Endodermal cell (in vitro differentiated cells): ENCODE data around the gene PWWP2B. TPM values are rescaled to one million over a fixed set of nuclear protein-coding genes. Genes with fewer than 3 reads are reported as not detected.

Experiments
- DNase-seq: peaks from one replicate; pipeline ENCODE4 v3.0.0-alpha.2; 2017
- H3K27ac ChIP-seq: 2 replicates; pipeline ENCODE4 v1.5.1; 2013; ENCODE audit warnings: mild to moderate bottlenecking, low read depth, low read length, moderate library complexity
- H3K27me3 ChIP-seq: 2 replicates; pipeline ENCODE4 v1.6.1; 2013; ENCODE audit warnings: mild to moderate bottlenecking, low read length, moderate library complexity; ENCODE audit not compliant: insufficient read depth, control insufficient read depth, poor library complexity, severe bottlenecking
- H3K36me3 ChIP-seq: 2 replicates; pipeline ENCODE4 v1.7.0; 2013; ENCODE audit warnings: mild to moderate bottlenecking, low read length, moderate library complexity; ENCODE audit not compliant: control insufficient read depth, insufficient read depth
- H3K4me1 ChIP-seq: one replicate; pipeline ENCODE4 v1.7.0; 2013; ENCODE audit warnings: low read length; ENCODE audit not compliant: control insufficient read depth, insufficient read depth
- H3K4me3 ChIP-seq: 2 replicates; pipeline ENCODE4 v1.5.1; 2013; ENCODE audit warnings: mild to moderate bottlenecking, low read length, moderate library complexity
- H3K9ac ChIP-seq: 2 replicates; pipeline ENCODE4 v1.6.1; 2013; ENCODE audit warnings: mild to moderate bottlenecking, low read length, moderate library complexity; ENCODE audit not compliant: poor library complexity, severe bottlenecking; ENCODE audit errors: extremely low read depth
- H3K9me3 ChIP-seq: 2 replicates; pipeline ENCODE4 v1.6.1; 2013; ENCODE audit warnings: mild to moderate bottlenecking, low read length, moderate library complexity; ENCODE audit not compliant: control insufficient read depth
- H3K27ac Mint-ChIP-seq: 2 replicates; pipeline ENCODE4 v1.8.0; 2020; ENCODE audit warnings: mixed read lengths
- H3K27me3 Mint-ChIP-seq: 2 replicates; pipeline ENCODE4 v1.8.0; 2021; ENCODE audit warnings: mild to moderate bottlenecking, mixed read lengths; ENCODE audit not compliant: insufficient read depth
- H3K36me3 Mint-ChIP-seq: 2 replicates; pipeline ENCODE4 v1.8.0; 2020; ENCODE audit warnings: low read depth, mixed read lengths
- H3K4me1 Mint-ChIP-seq: 2 replicates; pipeline ENCODE4 v1.8.0; 2020; ENCODE audit warnings: mixed read lengths
- H3K4me3 Mint-ChIP-seq: 2 replicates; pipeline ENCODE4 v1.8.0; 2020; ENCODE audit warnings: mild to moderate bottlenecking, moderate library complexity, mixed read lengths
- H3K9me3 Mint-ChIP-seq: 2 replicates; pipeline ENCODE4 v1.8.0; 2020; ENCODE audit warnings: mild to moderate bottlenecking, mixed read lengths
- whole genome bisulfite sequencing, 2 experiments: methylation state at CpG; one replicate each; pipeline versions ENCODE4 v1.1.5 to v1.1.7; 2013; ENCODE audit warnings: missing lambda C conversion rate in 2 of 2, mixed read lengths in 1 of 2; ENCODE audit not compliant: insufficient coverage in 1 of 2, insufficient read length in 1 of 2; 5-methylcytosine and 5-hydroxymethylcytosine counted together
- total RNA-seq, 2 donors: library from RNA; stranded (reverse); fragmentation: NEBNext Ultra II Directional in 1 of 2; extraction: Animal tissue kit (Norgen Biotek cat#: 25700) in 1 of 2; gene quantifications; 2 replicates in 1 of 2; 3 replicates in 1 of 2; pipeline ENCODE4 v1.2.1, GENCODE V29; 2021
- TF ChIP-seq, protein P1 (sequence below): fragments of 200-600 bp; sonication (generic); conservative IDR thresholded peaks from 2 replicates; pipeline ENCODE4 v1.5.0; 2021; ENCODE audit warnings: antibody characterized with exemption, mild to moderate bottlenecking

Gene PWWP2B
- total RNA-seq, 2 donors from 2014 or later, result 11.4 to 13.9 TPM

DNA sequence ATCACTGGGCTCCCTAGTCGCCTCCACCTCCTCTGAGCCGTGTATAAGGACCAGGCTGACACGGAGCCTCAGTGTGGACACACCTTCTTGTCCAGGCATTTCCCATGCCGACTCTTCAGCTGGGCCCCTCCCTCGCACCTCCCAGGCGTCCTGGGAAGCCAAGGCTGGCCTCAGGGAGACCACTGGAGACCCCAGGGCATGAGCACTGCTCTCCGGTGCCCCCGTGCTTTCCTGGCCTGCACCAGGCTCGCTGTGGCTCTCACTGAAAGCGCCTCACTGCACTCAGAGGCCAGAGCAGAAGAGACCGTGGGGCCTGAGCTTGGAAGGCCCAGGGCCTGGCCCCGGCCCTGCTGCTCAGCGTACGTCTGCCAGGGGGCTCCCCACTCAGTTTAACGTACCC is 33.6 kb upstream of the PWWP2B start:
- no peaks in the 10 kb centered on the region for H3K4me1 ChIP-seq
- Mint-ChIP-seq H3K27ac (no peak overlapping the region), H3K27me3 (no peaks in the 10 kb centered on the region), H3K36me3 (peaks cover 21% of the 10 kb centered on the region), H3K9me3 (peaks cover 7% of the 10 kb centered on the region), H3K4me1 (no peaks in the 10 kb centered on the region), H3K4me3 (no peak overlapping the region)
- no peak overlapping the region for H3K27ac ChIP-seq
- no peaks in the 10 kb centered on the region for H3K27me3 ChIP-seq
- H3K9me3 ChIP-seq, result no peaks in the 10 kb centered on the region
- H3K36me3 ChIP-seq, result no peaks in the 10 kb centered on the region
- WGBS, 2 experiments, result 89 to 90% methylated on average over 7 to 15 of the region's 15 CpGs
- no peak overlapping the region for H3K9ac ChIP-seq
- H3K4me3 ChIP-seq, result no peak overlapping the region
- DNase-seq, result no peak
- TF ChIP-seq, protein P1, sequence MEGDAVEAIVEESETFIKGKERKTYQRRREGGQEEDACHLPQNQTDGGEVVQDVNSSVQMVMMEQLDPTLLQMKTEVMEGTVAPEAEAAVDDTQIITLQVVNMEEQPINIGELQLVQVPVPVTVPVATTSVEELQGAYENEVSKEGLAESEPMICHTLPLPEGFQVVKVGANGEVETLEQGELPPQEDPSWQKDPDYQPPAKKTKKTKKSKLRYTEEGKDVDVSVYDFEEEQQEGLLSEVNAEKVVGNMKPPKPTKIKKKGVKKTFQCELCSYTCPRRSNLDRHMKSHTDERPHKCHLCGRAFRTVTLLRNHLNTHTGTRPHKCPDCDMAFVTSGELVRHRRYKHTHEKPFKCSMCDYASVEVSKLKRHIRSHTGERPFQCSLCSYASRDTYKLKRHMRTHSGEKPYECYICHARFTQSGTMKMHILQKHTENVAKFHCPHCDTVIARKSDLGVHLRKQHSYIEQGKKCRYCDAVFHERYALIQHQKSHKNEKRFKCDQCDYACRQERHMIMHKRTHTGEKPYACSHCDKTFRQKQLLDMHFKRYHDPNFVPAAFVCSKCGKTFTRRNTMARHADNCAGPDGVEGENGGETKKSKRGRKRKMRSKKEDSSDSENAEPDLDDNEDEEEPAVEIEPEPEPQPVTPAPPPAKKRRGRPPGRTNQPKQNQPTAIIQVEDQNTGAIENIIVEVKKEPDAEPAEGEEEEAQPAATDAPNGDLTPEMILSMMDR, result peak; percentile 39

DNA sequence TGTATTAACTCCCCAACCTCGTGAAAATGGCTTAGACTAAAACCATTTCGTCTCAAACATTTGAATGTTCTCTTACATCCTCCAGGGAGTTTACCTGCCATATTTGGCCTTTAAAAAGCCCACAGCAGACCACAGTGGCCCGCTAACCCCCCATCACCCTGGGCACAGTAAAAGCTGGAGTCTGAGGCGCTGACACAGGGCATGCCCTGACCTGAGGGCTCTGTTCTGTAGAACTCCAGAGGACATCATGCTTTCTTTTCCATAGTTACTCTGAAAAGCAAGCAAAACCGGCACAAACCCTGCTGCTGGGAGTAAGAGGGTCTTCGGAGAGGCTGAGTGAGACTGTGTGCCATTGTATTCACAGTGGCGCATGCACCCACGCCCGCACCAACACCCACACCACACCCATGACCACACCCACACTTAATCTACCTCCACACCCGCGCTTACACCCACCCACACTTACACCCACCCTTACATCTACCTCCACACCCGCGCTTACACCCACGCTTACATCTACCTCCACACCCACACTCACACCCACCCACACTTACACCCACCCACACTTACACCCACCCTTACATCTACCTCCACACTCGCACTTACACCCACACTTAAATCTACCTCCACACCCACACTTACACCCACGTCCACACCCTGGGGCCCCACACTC is 32.9 kb upstream of the PWWP2B start:
- TF ChIP-seq, protein P1, result no peak
- no peaks in the 10 kb centered on the region for H3K27me3 Mint-ChIP-seq
- no peaks in the 10 kb centered on the region for H3K4me1 Mint-ChIP-seq
- Histone ChIP-seq H3K9ac (no peak overlapping the region), H3K36me3 (no peaks in the 10 kb centered on the region), H3K4me3 (no peak overlapping the region), H3K4me1 (no peaks in the 10 kb centered on the region), H3K9me3 (no peaks in the 10 kb centered on the region), H3K27me3 (no peaks in the 10 kb centered on the region), H3K27ac (no peak overlapping the region)
- DNase-seq, result peak; percentile 91
- no peak overlapping the region for H3K4me3 Mint-ChIP-seq
- no peak overlapping the region for H3K27ac Mint-ChIP-seq
- WGBS, 2 experiments, result 53 to 54% methylated on average over 5 to 14 of the region's 16 CpGs
- H3K36me3 Mint-ChIP-seq, result peaks cover 21% of the 10 kb centered on the region
- H3K9me3 Mint-ChIP-seq, result peaks cover 7% of the 10 kb centered on the region

DNA sequence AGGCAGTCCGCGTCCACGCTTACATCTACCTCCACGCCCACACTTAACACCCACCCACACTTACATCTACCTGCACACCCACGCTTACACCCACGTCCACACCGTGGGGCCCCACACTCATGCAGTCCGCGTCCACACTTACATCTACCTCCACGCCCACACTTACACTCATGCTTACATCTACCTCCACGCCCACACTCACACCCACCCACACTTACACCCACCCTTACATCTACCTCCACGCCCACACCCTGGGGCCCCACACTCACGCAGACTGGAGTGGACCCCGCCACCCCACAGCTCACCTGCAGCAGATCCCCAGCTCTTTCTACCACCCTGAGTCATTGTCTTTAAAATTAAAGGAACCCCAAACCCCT is 32.4 kb upstream of the PWWP2B start:
- Mint-ChIP-seq H3K27me3 (no peaks in the 10 kb centered on the region), H3K27ac (no peak overlapping the region), H3K9me3 (peaks cover 7% of the 10 kb centered on the region), H3K4me3 (no peak overlapping the region), H3K4me1 (no peaks in the 10 kb centered on the region), H3K36me3 (peaks cover 21% of the 10 kb centered on the region)
- H3K4me1 ChIP-seq, result no peaks in the 10 kb centered on the region
- no peak for DNase-seq
- no peaks in the 10 kb centered on the region for H3K9me3 ChIP-seq
- H3K4me3 ChIP-seq, result no peak overlapping the region
- H3K27me3 ChIP-seq, result no peaks in the 10 kb centered on the region
- H3K9ac ChIP-seq, result no peak overlapping the region
- no peaks in the 10 kb centered on the region for H3K36me3 ChIP-seq
- TF ChIP-seq, protein P1, result no peak
- no peak overlapping the region for H3K27ac ChIP-seq
- WGBS, 2 experiments, result 67% methylated on average over 11 of the region's 14 CpGs; no CpG with 5 or more reads in 1 of the 2 experiments
